HG03439 (cell line): ENCODE measurements around the gene LRRC4C.
"Not testable (repeated sequence)": the region's sequence is repeated elsewhere in the genome, so short reads cannot be mapped to it uniquely, and the experiment has no call there.

Experiments used
- ATAC-seq: cut with Tn5 transposase; IDR thresholded peaks from one replicate; pipeline ENCODE4 v1.9.1; 2021; ENCODE audit warnings: mild to moderate bottlenecking, moderate library complexity; ENCODE audit not compliant: unreplicated experiment

LRRC4C gene

DNA sequence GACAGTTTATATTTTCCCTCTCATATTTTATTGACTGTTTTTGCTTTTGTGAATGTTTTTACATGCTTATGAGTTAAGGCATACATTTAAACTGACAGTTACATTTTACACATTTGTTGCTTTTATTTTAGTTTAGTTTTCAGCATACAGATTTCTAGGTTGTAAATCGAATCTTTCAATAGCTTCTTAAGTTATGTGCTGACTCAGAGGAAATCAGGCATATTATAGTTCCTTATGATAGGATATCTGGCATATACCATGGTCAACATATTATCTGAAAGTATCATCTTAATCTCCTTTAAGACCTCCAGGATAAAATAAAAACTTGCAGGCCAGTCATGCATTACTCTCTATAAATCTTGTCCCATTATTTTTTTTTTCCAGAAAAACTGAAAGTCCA, 916.6 kb downstream of the LRRC4C start:
- ATAC-seq = no peak

DNA sequence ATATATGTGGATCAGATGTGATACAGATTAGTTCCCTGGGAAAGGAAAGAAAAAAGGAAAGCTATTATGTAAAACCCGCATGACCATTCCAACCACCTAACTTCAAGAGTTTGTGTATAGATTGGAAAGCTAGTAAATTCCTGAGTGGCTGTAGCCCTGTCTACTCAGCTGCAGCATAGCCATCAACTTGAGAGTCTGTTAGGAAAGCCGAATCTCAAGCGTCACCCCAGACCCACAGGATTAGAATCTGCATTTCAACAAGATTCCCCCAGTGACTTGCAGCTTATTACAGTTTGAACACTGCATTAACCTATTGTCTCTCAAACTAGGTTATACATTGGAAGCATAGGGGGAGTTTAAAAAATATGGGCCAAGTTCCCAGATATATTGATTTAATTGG, 921.7 kb downstream of the LRRC4C start:
- ATAC-seq = no peak

DNA sequence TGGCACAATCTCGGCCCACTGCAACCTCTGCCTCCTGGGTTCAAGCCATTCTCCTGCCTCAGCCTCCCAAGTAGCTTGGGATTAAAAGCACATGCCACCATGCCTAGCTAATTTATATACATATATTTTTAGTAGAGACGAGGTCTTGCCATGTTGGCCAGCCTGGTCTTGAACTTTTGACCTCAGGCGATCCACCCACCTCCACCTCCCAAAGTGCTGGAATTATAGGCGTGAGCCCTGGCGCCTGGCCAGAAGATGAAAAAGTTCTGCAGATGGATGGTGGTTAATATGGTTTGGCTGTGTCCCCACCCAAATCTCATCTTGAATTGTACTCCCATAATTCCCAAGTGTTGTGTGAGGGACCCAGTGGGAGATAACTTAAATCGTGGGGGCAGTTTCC, 937.4 kb downstream of the LRRC4C start:
- not testable (repeated sequence) for ATAC-seq

DNA sequence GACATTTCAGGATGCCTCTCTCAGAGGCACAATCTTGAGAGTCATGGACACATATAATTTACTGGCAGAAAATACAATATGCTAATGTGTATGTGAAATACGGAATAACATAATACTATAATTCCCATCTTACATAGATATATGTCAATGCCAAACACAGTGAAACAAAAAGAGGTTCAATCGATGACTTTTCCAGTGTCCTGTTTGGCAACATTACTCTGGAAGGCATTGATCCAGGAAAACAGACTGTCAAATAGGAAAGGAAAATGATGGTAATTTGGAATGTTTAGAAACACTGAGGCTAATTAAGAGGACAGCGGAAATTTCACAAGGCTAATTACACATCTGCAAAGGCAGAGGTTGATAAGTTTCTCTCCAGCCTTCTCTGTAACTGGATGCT, 942.3 kb downstream of the LRRC4C start:
- no peak for ATAC-seq

DNA sequence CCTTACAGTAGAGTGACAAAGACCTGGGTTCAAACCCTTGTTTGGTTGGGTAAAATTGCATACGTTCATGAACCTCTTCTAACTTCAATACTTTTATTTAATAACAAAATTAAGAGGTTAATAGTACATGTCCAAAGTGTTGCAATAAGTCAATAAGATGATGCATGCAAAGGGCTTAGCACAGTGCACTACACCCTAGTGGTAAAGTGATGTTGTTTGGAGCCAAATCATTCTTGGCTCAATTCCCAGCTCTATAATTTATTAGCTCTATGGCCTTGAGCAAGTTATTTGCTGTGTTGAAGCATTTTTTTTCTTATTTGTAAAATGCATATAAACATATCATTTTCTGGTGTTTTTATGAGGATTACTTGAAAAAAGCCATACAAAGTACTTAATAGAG, 945.3 kb downstream of the LRRC4C start:
- ATAC-seq = no peak

DNA sequence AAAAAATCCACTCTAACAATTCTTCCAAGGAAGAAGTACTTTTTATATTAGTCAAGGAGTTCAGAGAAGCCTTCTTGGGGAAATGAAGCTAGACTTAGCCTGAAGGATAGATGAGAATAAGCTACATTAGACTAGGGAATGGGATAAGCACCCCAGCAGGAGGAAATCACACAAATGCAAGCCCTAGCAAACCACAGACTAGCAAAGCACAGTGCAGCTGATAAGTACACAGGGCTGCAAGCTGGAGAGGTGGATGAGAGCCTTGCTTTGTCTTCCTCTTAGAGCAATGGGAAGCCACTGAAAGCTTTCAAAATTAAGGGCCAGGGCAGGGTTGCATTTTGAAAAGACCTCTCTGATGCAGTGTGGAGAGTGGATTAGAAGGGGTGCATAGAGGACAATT, 946.2 kb downstream of the LRRC4C start:
- ATAC-seq = no peak

DNA sequence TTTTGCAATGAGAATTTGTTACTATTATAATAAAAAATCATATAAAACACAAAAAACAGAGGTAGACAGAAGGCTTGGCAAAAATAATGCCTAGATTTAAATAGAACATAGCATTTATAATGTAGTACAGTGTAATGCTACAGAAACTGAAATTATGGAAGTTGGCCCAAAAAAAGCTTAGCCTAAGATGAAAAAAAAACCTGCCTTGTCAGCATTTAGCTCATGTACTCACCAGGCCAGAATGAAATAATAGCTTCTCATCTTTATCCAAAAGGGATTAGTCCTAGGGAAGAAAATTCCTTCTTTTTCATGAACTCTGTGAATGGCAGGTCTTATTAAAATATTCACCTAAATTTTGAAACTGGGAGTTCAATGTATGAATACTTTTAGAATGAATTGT, 951.1 kb downstream of the LRRC4C start:
- no peak for ATAC-seq

DNA sequence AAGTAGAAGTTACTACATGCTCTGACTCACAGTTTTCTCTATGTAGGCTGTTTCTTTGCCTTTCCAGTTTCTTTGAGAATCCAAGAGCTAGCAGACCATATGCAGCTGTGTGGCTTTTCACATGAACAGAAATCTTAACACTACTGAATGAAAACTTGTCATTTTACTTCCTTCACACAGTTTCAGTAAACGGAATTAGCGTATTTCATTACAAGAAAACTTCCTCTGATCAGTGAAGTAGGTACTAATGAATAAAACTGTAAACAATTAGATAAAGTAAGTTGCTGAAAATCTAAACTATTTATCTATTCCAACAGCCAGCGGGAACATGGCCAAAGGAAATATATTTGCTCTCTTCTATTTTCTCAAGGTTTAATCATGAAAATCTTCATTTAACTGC, 953.2 kb downstream of the LRRC4C start:
- ATAC-seq = no peak

DNA sequence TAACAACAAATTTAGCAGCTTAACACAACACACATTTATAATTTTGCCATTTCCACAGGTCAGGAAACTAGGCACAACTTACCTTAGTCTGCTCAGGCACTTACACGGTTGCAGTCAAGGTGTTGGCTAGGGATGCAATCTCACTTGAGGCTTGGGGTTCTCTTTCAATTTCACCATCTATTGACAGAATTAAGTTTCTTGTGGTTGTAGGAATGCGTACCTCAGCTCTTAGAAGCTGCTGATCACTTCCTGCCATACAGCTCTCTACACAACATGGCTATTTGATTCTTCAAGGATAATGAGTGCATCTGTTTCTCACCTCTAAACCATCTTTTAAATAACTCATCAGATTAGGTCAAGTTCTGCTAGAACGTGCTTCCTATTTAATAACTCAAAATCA, 968.1 kb downstream of the LRRC4C start:
- ATAC-seq = no peak

DNA sequence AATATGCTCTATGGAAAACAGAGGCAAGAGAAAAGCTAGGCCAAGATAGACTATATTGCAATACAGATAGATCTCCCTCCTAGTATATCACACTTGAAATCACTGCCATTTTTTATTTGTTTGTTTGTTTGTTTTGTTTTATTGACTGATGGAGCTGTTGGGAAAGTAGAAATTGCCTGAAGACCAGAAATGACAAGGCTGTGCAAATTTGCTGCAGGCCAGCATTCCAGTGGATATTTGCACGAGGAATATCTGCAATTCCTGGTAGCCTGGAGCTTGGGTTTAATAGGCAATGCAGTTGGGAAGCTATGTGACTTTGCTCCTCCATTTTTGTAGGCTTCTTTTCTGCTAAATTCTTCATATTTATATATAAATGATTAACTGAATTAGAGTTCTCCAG, 991.7 kb downstream of the LRRC4C start:
- no peak for ATAC-seq

DNA sequence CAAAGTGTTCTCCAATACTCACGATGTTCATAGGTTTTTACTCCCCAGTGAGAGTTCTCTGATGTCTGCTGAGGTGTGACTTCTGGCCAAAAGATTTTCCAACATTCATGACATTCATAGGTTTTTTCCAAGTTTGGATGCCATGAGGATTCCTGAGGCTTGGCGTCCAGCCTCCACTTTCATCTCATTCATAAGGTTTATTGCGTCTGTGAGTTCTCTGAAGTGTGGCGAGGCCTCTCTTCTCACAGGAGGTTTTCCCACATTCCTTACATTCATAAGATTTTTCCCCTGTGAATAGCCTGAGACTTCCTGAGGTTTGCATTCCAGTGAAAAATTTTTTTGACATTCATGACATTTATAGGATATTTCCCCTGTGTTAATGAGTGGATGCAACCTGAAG, 1014.1 kb downstream of the LRRC4C start:
- ATAC-seq = no peak

DNA sequence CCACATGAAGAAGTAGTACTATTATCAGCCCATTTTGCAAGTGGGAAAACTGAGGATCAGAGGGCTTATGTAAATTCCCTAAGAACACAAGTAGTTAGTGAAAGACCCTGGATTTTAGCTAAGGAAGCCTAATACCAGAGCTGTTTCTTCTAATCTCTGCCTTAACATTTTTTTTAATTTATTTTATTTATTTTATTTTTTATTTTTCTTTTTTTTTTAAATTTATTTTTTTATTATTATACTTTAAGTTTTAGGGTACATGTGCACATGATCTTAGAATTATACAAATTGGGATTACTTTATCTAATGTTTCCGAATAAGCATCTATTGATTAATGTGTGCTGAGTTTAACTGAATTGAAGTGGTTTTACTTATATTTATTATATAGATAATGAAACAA, 1015.3 kb downstream of the LRRC4C start:
- ATAC-seq = no peak

DNA sequence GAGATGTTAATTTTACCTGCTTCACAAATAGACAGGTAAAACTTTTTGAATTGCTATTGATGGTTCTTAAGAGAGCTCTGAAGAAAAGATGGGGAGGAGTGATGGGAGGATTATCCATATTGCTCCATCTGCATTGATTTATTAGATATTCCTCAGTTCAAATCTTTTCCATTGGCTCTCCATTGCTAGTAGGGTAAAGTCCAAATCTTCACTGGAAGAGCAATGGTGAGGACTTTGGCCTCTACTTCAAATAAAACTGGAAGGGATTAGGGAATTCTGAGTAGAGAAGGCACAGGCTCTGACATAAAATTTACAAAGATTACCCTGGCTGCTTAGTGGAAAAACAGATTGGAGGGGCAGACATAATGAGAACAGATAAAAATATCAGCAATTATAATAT, 1024.1 kb downstream of the LRRC4C start:
- ATAC-seq = no peak

DNA sequence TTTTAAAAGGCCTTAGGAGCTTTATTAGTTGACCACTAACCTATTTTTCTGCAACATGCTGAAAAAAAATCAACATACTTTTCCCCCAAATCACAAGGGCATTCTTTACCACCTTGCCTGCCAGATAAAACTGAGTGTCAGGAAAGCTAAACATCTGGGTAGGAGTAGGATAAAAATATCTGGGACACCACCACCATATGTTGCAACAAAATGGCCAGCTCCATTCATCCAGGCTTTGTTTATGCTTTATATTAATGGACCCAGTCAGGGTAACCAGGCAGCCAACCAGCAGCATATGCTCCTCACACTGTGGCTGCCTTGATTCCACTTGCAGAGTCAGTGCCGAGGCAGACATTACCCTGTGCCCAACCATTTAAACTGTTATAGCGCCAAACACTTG, 1024.5 kb downstream of the LRRC4C start:
- no peak for ATAC-seq

DNA sequence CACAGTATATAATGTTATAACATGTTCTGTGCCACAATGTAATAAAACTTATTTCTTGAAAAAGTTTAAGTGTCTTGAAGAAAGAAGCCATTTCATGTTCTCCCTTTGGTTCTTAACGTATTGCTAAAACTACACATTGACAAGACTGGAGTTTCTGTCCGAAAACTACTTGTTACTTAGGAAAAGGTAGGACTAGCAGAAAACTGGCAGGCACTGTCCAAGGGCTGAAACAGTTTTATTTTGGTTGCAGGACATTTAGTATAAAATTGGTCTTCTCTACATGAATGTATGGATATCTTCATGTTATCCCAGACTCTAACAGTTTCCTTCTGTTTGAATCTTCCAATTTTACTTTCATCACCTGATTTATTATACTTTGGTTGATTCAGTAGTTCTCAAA, 1027.1 kb downstream of the LRRC4C start:
- ATAC-seq = no peak

DNA sequence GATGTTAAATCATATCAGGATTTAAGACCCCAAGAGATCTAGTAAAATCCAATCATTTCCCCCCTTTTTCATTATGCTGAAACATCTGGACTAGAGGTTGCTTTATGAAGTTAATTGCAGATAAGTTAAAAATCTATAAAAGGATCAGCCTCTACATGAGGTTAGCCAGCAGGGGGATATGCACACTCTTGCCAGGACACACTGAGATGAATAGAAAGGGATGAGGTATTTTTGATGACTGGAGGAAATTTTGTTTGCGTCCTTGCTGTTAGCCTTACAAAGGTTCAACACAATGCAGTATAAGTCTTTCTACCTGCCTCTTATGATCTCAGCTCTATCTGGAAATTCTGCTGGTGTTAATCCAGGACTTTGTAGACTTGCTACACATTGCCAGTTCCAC, 1034.3 kb downstream of the LRRC4C start:
- no peak for ATAC-seq

DNA sequence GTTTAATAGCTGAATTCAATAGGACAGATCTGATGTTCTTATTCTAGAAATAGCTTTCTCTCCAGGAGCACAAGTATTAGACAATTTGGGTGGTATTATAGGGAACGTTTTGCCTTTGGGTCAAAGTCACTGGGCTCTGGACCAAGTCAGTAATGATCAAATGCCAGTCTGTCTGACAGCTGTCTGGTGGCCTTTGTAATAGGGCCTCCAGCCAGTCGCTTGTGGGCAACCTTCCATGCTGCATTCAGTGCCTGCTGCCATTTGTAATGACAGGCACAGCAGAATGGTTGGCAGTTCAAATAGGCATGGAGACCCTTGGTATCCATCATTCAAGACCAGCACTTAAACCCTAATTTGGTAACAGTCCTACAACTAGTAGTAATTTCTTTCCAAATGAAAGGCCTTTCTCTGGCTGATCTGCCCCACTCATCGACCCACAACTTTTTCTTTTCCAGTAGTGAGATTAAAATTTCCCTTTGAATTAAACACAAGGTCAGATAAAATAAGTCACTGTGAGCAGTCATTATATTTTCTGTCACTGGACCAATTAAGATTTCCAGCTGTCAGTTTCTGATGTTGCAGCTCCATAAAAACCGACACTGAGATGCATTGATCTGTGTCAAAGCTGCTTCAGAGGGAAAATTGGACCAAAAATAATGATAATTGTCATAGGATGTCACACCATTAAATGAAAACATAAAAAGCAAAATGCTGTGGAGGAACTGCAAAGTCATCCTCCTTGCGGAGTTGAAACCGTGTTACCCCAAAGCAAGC, 1038.1 kb downstream of the LRRC4C start:
- ATAC-seq = no peak

DNA sequence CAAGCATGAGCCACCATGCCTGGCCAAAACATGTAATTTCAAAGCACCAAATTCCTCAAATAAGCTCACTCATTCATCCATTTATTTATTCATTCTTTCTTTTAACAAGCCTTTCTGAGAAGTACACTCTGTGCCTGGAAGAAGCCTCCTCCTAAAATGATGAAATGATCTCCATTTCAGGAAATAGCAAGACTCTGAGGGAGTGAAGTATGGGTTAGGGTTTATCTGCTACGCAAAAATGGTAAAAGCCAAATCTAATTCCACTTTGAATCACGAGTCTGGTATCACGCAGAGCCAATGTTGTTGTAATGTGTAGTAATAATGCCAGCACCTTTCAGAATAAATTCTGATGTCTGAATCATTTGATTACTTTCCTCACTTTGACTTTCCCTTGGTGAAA, 1041.8 kb downstream of the LRRC4C start:
- no peak for ATAC-seq

DNA sequence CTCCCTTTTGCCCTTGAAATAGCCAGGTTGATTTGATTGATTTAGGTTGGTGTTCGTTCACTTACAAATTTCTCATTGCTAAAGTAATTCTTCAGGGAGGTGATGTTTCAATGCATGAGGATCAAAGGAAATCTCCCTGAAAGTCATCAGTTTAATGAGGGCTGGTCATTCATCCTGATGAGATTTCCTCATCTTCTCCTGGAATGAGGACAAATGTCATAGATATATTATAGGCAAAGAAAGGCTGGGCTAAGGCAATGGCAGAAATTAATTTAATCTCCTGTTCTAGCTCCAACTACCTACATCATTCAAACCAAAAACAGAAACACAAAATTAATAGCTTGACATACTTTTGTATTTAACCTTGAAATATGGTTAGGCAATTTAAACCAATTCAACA, 1052.1 kb downstream of the LRRC4C start:
- ATAC-seq = no peak

DNA sequence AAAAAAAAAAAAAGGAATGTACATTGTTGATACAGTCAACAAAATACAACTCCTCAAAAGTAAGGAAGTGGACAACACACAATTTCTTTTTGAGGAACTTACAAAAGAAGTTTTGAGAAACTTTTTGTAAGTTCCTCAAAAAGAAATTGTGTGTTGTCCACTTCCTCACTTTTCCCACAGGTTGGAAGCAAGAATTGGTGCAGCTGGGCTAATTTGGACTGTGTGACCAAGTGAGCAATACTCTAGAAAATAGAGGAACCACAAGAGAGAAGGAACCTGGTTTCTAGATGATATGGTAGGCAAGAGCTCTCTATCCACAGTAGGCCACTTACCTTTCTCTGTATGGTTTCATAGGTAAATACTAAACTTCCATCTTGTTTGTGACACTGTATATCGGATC, 1053.8 kb downstream of the LRRC4C start:
- no peak for ATAC-seq

DNA sequence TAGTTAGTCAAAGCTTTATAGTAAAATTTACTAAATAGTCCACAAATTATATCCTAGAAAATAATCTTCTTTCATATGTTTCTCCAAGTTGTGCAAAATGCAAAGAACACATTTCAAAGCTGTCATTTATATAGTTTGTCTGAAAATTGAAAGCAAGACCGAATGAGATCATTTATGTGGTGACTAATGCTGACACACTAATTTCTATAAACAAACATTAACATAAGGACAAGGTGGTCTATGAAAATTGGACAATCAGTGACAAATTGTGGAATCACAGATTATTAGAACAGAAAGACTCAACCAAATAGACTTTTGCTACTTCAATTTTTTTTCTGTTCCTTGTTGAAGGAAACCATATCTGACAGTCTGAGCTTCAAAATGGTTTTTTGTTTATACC, 1056.1 kb downstream of the LRRC4C start:
- ATAC-seq = no peak

DNA sequence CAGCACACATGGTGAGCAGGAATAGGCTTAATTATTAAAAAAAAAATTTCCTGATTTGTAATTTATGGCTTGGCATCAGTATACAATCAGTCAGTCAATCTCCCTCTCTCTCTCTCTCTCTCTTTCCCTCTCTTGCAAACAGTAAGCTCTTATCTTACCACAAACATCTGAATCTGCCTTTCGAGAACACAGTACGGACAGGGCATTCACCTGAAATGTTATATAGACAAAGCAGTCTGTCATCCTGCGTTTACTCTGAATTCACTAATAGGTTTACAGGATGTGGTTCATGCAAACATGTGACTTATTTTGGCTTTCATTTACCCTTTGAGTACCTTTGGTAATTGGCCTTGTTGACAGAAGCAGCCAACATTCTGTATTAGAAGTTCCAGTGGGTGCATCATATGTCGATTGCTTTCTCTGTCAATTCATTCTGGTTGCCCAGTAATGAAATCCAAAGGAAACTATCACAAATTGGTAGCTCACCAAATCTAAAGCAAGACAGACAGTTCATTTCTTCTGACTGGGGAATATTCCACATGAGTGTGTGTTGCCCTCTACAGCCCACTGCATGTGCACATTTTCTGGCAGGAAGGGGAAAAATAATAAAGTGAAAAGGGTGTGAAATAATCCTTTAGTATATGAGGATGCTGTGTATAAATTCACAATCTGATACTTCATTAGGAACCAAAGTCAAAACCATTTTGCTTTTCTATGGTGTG, 1058.2 kb downstream of the LRRC4C start:
- no peak for ATAC-seq

DNA sequence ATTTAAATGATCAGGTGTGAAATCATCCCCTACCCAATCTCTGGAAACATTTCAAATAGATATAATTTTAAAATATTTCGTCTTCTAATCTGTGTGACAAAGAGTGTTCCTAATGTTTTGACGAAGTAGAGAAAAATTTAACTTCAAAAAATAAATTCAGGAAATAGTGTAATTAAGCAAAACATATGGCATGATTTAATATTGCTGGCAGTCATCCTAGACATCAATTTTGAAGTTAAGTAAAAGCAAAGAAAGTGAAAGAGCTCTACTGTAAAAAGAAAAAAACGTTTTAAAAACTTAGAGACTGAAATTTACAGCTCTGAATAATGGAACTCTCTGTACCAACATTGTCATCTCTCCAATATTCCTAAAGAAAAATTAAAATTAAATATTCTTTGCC, 1062.3 kb downstream of the LRRC4C start:
- no peak for ATAC-seq
